HEK293 (cell line): Measurements from ENCODE around the gene NAV2.

Source experiments
- HOXD13 ChIP-seq: sonication (generic); formaldehyde crosslinking; IDR thresholded peaks from 2 replicates; pipeline ENCODE4 v1.8.0; 2022; ENCODE audit warnings: missing genetic modification reagents, borderline replicate concordance
- YY1 ChIP-seq: fragments of 450-650 bp; formaldehyde crosslinking; IDR thresholded peaks from 2 replicates; pipeline ENCODE4 v1.5.1; 2018; ENCODE audit warnings: missing biosample characterization, missing genetic modification characterization
- ZBTB7A ChIP-seq: fragments of 450-650 bp; formaldehyde crosslinking; IDR thresholded peaks from 2 replicates; pipeline ENCODE4 v1.5.1; 2016; ENCODE audit warnings: low read depth, missing biosample characterization, missing genetic modification characterization
- ZNF10 ChIP-seq: fragments of 450-650 bp; formaldehyde crosslinking; IDR thresholded peaks from 2 replicates; pipeline ENCODE4 v1.5.1; 2017; ENCODE audit warnings: missing biosample characterization, missing genetic modification characterization
- ZNF155 ChIP-seq: fragments of 450-650 bp; formaldehyde crosslinking; IDR thresholded peaks from 2 replicates; pipeline ENCODE4 v1.5.1; 2016; ENCODE audit warnings: missing biosample characterization, missing genetic modification characterization
- ZNF266 ChIP-seq: fragments of 450-650 bp; formaldehyde crosslinking; IDR thresholded peaks from 2 replicates; pipeline ENCODE4 v1.5.1; 2016; ENCODE audit warnings: missing biosample characterization, missing genetic modification characterization, low read depth
- ZNF274 ChIP-seq, 2 experiments: fragments of 200-500 bp in 1 of 2; fragments of 450-650 bp in 1 of 2; sonication (Bioruptor generic) in 1 of 2; formaldehyde crosslinking in 1 of 2; IDR thresholded peaks; 2 replicates each; pipeline versions ENCODE4 v1.5.1 to v1.6.1; 2014 to 2016; ENCODE audit warnings: borderline replicate concordance in 1 of 2, inconsistent platforms in 1 of 2, low read length in 1 of 2, missing biosample characterization in 1 of 2, missing genetic modification characterization in 1 of 2
- ZNF660 ChIP-seq: fragments of 450-650 bp; IDR thresholded peaks from 2 replicates; pipeline ENCODE4 v1.5.1; 2018; ENCODE audit warnings: missing biosample characterization, mild to moderate bottlenecking, missing genetic modification characterization
- TF ChIP-seq, protein P1 (sequence below): fragments of 450-650 bp; formaldehyde crosslinking; IDR thresholded peaks from 2 replicates; pipeline ENCODE4 v1.5.1; 2016; ENCODE audit warnings: missing biosample characterization, missing genetic modification characterization
- TF ChIP-seq, protein P2 (sequence below): fragments of 450-650 bp; formaldehyde crosslinking; IDR thresholded peaks from 2 replicates; pipeline ENCODE4 v1.5.1; 2016; ENCODE audit warnings: missing biosample characterization, missing genetic modification characterization
- TF ChIP-seq, protein P3 (sequence below): fragments of 450-650 bp; formaldehyde crosslinking; conservative IDR thresholded peaks from 2 replicates; pipeline ENCODE4 v1.5.1; 2016; ENCODE audit warnings: low read depth, missing biosample characterization, missing genetic modification characterization
- TF ChIP-seq, protein P4 (sequence below): fragments of 450-650 bp; formaldehyde crosslinking; optimal IDR thresholded peaks from 2 replicates; pipeline ENCODE3; 2016; ENCODE audit warnings: missing biosample characterization, mild to moderate bottlenecking, missing genetic modification characterization
- TF ChIP-seq, protein P5 (sequence below): fragments of 450-650 bp; formaldehyde crosslinking; IDR thresholded peaks from 2 replicates; pipeline ENCODE4 v1.5.1; 2016; ENCODE audit warnings: missing biosample characterization, missing genetic modification characterization, low read depth
- TF ChIP-seq, protein P6 (sequence below): fragments of 450-650 bp; formaldehyde crosslinking; IDR thresholded peaks from 2 replicates; pipeline ENCODE4 v1.5.1; 2016; ENCODE audit warnings: missing biosample characterization, missing genetic modification characterization

DNA sequence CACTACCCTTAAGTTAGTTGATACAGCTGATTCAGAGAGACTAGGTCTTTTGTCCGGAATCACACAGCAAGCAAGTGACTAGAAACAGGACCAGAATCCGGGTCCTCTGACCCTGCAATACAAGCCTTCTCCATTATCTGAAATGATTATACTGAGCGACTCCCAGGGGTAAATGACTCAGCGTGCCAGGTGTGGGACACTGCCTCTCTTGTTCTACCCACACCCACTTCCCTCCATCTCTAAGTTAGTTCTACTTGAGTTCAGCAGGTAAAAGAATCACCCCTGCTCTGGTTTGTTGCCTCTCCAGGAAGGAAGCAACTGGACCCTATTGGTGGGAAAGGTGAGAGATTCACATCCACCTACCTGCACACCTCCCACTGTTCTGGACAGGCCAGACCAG is 290.7 kb downstream of the NAV2 start:
- TF ChIP-seq, protein P1, sequence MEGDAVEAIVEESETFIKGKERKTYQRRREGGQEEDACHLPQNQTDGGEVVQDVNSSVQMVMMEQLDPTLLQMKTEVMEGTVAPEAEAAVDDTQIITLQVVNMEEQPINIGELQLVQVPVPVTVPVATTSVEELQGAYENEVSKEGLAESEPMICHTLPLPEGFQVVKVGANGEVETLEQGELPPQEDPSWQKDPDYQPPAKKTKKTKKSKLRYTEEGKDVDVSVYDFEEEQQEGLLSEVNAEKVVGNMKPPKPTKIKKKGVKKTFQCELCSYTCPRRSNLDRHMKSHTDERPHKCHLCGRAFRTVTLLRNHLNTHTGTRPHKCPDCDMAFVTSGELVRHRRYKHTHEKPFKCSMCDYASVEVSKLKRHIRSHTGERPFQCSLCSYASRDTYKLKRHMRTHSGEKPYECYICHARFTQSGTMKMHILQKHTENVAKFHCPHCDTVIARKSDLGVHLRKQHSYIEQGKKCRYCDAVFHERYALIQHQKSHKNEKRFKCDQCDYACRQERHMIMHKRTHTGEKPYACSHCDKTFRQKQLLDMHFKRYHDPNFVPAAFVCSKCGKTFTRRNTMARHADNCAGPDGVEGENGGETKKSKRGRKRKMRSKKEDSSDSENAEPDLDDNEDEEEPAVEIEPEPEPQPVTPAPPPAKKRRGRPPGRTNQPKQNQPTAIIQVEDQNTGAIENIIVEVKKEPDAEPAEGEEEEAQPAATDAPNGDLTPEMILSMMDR (tag by site-specific recombination): no peak
- no peak for TF ChIP-seq ZNF155 (tag by site-specific recombination)
- TF ChIP-seq ZNF660 (tag by site-specific recombination): no peak
- TF ChIP-seq, protein P2, sequence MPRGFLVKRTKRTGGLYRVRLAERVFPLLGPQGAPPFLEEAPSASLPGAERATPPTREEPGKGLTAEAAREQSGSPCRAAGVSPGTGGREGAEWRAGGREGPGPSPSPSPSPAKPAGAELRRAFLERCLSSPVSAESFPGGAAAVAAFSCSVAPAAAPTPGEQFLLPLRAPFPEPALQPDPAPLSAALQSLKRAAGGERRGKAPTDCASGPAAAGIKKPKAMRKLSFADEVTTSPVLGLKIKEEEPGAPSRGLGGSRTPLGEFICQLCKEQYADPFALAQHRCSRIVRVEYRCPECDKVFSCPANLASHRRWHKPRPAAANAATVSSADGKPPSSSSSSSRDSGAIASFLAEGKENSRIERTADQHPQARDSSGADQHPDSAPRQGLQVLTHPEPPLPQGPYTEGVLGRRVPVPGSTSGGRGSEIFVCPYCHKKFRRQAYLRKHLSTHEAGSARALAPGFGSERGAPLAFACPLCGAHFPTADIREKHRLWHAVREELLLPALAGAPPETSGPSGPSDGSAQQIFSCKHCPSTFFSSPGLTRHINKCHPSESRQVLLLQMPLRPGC (tag by site-specific recombination): no peak
- no peak for TF ChIP-seq ZBTB7A (tag by site-specific recombination)
- no peak for TF ChIP-seq ZNF266 (tag by site-specific recombination)
- TF ChIP-seq, protein P3, sequence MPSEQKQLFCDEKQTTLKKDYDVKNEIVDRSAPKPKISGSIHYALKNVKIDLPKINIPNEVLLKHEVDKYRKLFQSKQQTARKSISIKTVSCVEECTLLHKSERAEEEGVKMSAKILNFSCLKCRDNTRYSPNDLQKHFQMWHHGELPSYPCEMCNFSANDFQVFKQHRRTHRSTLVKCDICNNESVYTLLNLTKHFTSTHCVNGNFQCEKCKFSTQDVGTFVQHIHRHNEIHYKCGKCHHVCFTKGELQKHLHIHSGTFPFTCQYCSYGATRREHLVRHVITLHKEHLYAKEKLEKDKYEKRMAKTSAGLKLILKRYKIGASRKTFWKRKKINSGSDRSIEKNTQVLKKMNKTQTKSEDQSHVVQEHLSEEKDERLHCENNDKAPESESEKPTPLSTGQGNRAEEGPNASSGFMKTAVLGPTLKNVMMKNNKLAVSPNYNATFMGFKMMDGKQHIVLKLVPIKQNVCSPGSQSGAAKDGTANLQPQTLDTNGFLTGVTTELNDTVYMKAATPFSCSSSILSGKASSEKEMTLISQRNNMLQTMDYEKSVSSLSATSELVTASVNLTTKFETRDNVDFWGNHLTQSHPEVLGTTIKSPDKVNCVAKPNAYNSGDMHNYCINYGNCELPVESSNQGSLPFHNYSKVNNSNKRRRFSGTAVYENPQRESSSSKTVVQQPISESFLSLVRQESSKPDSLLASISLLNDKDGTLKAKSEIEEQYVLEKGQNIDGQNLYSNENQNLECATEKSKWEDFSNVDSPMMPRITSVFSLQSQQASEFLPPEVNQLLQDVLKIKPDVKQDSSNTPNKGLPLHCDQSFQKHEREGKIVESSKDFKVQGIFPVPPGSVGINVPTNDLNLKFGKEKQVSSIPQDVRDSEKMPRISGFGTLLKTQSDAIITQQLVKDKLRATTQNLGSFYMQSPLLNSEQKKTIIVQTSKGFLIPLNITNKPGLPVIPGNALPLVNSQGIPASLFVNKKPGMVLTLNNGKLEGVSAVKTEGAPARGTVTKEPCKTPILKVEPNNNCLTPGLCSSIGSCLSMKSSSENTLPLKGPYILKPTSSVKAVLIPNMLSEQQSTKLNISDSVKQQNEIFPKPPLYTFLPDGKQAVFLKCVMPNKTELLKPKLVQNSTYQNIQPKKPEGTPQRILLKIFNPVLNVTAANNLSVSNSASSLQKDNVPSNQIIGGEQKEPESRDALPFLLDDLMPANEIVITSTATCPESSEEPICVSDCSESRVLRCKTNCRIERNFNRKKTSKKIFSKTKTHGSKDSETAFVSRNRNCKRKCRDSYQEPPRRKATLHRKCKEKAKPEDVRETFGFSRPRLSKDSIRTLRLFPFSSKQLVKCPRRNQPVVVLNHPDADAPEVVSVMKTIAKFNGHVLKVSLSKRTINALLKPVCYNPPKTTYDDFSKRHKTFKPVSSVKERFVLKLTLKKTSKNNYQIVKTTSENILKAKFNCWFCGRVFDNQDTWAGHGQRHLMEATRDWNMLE (tag by site-specific recombination): no peak
- no peak for TF ChIP-seq HOXD13 (CRISPR knock-in tag)
- TF ChIP-seq, protein P4, sequence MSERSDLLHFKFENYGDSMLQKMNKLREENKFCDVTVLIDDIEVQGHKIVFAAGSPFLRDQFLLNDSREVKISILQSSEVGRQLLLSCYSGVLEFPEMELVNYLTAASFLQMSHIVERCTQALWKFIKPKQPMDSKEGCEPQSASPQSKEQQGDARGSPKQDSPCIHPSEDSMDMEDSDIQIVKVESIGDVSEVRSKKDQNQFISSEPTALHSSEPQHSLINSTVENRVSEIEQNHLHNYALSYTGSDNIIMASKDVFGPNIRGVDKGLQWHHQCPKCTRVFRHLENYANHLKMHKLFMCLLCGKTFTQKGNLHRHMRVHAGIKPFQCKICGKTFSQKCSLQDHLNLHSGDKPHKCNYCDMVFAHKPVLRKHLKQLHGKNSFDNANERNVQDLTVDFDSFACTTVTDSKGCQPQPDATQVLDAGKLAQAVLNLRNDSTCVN (tag by site-specific recombination): no peak
- TF ChIP-seq, protein P5, sequence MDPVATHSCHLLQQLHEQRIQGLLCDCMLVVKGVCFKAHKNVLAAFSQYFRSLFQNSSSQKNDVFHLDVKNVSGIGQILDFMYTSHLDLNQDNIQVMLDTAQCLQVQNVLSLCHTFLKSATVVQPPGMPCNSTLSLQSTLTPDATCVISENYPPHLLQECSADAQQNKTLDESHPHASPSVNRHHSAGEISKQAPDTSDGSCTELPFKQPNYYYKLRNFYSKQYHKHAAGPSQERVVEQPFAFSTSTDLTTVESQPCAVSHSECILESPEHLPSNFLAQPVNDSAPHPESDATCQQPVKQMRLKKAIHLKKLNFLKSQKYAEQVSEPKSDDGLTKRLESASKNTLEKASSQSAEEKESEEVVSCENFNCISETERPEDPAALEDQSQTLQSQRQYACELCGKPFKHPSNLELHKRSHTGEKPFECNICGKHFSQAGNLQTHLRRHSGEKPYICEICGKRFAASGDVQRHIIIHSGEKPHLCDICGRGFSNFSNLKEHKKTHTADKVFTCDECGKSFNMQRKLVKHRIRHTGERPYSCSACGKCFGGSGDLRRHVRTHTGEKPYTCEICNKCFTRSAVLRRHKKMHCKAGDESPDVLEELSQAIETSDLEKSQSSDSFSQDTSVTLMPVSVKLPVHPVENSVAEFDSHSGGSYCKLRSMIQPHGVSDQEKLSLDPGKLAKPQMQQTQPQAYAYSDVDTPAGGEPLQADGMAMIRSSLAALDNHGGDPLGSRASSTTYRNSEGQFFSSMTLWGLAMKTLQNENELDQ (tag by site-specific recombination): no peak
- no peak for TF ChIP-seq YY1 (tag by site-specific recombination)
- no peak for TF ChIP-seq ZNF10 (tag by site-specific recombination)
- TF ChIP-seq, protein P6, sequence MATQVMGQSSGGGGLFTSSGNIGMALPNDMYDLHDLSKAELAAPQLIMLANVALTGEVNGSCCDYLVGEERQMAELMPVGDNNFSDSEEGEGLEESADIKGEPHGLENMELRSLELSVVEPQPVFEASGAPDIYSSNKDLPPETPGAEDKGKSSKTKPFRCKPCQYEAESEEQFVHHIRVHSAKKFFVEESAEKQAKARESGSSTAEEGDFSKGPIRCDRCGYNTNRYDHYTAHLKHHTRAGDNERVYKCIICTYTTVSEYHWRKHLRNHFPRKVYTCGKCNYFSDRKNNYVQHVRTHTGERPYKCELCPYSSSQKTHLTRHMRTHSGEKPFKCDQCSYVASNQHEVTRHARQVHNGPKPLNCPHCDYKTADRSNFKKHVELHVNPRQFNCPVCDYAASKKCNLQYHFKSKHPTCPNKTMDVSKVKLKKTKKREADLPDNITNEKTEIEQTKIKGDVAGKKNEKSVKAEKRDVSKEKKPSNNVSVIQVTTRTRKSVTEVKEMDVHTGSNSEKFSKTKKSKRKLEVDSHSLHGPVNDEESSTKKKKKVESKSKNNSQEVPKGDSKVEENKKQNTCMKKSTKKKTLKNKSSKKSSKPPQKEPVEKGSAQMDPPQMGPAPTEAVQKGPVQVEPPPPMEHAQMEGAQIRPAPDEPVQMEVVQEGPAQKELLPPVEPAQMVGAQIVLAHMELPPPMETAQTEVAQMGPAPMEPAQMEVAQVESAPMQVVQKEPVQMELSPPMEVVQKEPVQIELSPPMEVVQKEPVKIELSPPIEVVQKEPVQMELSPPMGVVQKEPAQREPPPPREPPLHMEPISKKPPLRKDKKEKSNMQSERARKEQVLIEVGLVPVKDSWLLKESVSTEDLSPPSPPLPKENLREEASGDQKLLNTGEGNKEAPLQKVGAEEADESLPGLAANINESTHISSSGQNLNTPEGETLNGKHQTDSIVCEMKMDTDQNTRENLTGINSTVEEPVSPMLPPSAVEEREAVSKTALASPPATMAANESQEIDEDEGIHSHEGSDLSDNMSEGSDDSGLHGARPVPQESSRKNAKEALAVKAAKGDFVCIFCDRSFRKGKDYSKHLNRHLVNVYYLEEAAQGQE: no peak
- no peak for TF ChIP-seq ZNF274 (IDR thresholded peaks at IDR 0.05; ENCODE audit: low read length)
- no peak for TF ChIP-seq ZNF274 (tag by site-specific recombination; IDR thresholded peaks at IDR 0.05; ENCODE audit: borderline replicate concordance)
